GM19099 (cell line): ENCODE measurements around the gene VPS36.

Source experiments
- POLR2A ChIP-seq: IDR thresholded peaks from 3 replicates; pipeline ENCODE4 v1.6.1; 2011; ENCODE audit warnings: low read depth; ENCODE audit not compliant: insufficient read length; ENCODE audit errors: extremely low read depth

The VPS36 gene

DNA sequence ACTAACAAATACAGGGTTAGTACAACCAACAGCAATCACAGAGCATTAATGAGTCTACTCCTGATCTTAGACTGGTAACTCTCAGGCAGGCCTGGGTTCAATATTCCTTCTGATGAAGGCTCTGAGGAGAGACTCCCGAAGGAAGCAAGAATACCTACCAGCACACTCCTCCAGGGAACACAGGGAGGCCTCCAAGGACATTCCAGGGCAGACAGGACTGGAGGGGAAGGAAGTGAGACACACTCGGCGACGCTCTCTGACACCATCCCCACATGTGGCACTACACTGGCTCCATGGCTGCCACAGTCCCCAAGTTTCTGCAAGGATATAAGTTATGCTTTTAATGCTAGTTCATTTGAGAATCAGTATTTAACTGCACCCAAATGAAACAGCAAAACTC, 64.6 kb downstream of the VPS36 start:
- TF ChIP-seq POLR2A = no peak

DNA sequence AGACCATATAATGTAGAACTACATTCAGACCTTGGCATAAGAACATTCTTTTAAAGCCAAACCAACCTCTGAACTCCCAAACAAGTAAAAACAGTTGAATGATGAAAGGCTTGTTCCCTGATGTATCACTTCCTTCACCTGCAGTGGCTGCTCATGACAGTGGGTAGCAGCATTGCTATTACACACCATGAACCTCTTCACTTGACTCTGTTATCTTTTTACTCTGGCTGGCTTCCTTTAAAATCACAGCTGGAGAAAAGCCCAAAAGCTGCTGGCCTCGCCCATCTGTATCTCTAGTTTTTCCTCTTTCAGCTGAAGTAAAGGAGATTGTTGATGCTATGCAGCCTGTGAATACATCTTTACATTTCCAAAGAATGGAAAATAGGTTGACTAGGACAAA, 67.1 kb downstream of the VPS36 start:
- no peak for TF ChIP-seq POLR2A

DNA sequence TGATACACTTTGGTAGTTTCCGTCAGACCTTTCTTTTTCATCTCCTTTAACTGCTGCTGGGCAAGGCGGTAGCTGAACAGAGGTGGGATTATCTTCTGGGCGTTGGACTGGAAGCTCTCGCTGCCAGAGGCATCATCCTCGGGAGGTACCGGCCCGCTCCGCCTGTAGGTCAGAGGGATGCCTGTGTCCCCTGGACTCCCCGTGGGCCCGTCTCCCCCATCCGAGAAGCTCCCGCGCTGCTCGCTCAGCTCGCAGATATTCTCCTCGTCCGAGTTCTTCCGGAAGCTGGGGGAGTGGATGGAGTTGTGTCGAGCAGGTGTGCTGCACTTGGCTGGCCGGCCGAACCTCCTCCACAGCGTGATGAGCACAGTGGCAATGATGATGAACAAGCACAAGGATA, 72.1 kb downstream of the VPS36 start:
- no peak for TF ChIP-seq POLR2A

DNA sequence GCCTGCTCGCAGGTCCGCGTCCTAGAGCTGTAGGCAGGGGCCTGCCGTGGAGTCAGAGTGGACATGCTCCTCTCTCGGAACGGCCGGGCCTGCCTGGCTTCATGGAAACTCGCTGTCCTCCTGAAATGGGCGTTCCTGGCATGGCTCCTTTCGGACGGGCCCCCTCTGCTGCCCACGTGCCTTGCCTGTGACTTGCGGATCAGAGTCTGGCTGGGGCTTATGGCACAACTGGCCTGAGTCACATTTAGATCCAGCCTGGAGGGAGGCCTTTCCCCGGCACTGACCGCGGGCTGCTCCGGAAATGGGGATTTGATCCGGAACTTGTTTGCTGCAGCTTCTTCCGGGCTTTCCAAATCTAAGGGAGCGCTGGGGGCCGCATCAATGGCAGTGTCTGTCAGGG, 72.5 kb downstream of the VPS36 start:
- TF ChIP-seq POLR2A = no peak

DNA sequence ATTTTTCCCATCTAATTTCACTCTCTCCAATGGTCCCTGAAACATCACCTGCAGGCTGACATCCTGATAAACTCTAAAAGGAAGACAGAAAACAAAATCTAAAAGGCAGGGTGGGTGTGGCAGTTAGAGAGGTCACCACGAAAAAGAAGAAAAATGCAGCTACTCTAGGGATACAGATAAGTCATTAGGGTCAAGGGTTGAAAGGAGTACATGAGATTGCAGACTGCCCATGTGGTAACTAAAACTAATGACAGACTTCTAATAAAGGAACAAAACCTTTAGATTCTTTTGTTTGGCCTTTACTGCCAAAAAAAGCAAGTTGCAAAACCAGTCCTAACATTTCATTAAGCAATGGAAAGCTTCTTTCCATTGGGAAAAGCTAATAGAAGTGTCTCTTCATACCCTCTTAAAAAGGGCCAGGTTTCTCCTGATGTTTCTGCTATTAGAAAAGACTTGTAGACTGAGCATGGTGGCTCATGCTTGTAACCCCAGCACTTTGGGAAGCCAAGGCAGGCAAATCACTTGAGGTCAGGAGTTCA, 75.5 kb downstream of the VPS36 start:
- no peak for TF ChIP-seq POLR2A

DNA sequence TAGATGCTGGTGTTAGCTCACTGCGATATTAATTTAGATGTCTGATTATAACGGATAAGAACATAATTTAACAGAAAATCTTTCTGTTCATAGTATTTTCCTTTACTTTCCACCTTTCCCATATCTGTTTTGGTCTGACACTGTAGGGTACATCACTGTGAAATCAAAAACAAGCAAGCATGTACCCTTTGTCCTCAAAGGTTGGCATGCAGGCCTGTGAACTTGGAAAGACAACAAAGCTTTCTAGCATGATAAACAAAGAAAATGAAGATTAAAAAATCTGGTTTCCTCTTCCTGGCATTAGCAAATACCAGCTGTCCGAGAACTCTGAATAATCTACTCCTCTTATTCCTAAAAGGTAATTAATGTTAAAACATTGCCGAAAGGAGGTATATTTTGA, 76.0 kb downstream of the VPS36 start:
- no peak for TF ChIP-seq POLR2A

DNA sequence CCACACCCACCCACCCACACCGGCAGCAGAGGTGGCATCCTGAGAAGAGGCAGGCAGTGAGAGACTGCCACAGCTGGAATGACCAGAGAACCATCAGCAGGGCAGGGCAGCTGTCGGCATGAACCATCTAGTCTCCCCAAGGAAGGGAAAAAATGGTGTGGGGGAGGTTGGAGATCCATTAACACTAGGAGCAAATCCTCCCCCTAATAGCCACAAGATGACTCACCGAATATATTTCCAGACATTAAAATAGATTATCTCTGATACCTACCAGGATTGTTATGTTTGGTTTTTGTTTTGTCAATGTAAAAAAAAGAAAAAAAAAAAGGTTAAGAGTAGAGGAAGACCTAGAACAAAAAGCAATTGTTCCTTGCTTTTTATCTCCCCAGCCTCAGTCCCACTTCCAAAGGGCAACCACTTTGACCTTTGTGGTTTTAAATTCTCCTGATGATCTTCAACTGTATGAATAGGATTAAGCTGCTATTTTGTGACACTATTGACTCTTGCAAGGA, 78.6 kb downstream of the VPS36 start:
- no peak for TF ChIP-seq POLR2A

DNA sequence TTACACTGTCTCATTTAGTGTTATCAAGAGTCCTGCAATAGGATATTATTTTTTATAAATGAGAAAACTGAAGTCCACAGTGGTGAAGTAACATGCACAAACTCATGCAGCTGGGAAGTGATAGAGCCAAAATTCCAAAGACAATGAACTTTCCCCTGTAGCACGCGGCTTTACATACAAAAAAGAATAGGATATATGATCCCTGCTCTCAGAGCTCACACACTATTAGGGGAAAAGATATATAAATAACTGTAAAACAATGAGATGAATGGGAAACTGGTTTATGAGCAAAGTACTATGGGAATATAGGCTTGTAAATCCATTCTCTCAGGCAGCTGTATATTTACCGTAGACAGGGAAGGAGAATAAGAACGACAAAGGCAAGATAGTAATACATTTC, 84.1 kb downstream of the VPS36 start:
- no peak for TF ChIP-seq POLR2A
